Endothelial cell of umbilical vein (primary cell): Measurements from ENCODE around the gene SPRY4. TPM values are rescaled to one million over a fixed set of nuclear protein-coding genes. Genes with fewer than 3 reads are reported as not detected.

ENCODE experiments used
- BruUV-seq: library from RNA; stranded (reverse); fragments of 400-500 nt; replicated peaks from 2 replicates; lab custom pipeline; 2021; lab: Mats Ljungman, UMichigan
- CTCF ChIA-PET: fragments of 300-600, 350-600 bp; sonication (Branson Sonifier 250); formaldehyde crosslinking; loops from one replicate; lab custom pipeline; 2021; ENCODE audit warnings: antibody characterized with exemption, inconsistent platforms; lab: Charles Lee
- POLR2A ChIA-PET: fragments of 300-600, 350-600 bp; sonication (Branson Sonifier 250); formaldehyde crosslinking; loops from one replicate; lab custom pipeline; 2021; ENCODE audit warnings: antibody characterized with exemption, inconsistent platforms; lab: Charles Lee
- DNase-seq: peaks from one replicate; pipeline ENCODE4 v3.0.0-alpha.2; 2011; ENCODE audit warnings: low read depth, low spot score
- FAIRE-seq: peaks from 2 replicates; lab custom pipeline; 2011; peaks lifted over from hg19 to GRCh38; lab: Jason Lieb, UNC
- H2AFZ ChIP-seq: 2 replicates; pipeline ENCODE4 v1.6.0; 2012; ENCODE audit warnings: low read depth, low read length, control low read depth, inconsistent platforms
- H3K27ac ChIP-seq: 2 replicates; pipeline ENCODE4 v1.5.1; 2011; ENCODE audit warnings: low read depth, mild to moderate bottlenecking, control low read depth, low read length, moderate library complexity; ENCODE audit not compliant: insufficient read depth
- H3K27me3 ChIP-seq, 2 experiments: 2 replicates each; pipeline versions ENCODE4 v1.6.0 to v1.6.1; 2011; ENCODE audit warnings: low read length in 2 of 2, mixed read lengths in 1 of 2; ENCODE audit not compliant: control insufficient read depth in 2 of 2, insufficient read depth in 2 of 2
- H3K36me3 ChIP-seq, 2 experiments: 2 replicates in 1 of 2; 3 replicates in 1 of 2; pipeline ENCODE4 v1.5.1; 2011; ENCODE audit warnings: low read length in 2 of 2, mild to moderate bottlenecking in 1 of 2, moderate library complexity in 1 of 2; ENCODE audit not compliant: control insufficient read depth in 2 of 2, insufficient read depth in 2 of 2; ENCODE audit errors: extremely low read depth in 1 of 2
- H3K4me1 ChIP-seq: 3 replicates; pipeline ENCODE4 v1.5.1; 2011; ENCODE audit warnings: mild to moderate bottlenecking, low read length; ENCODE audit not compliant: control insufficient read depth, insufficient read depth; ENCODE audit errors: extremely low read depth
- H3K4me2 ChIP-seq: 2 replicates; pipeline ENCODE4 v1.6.1; 2011; ENCODE audit warnings: low read length, control low read depth, mixed read lengths; ENCODE audit not compliant: insufficient read depth
- H3K4me3 ChIP-seq, 3 experiments: fragments of 200-600 bp in 1 of 3; sonication (generic), shearing (Covaris generic) in 1 of 3; replicated peaks in 1 of 3; 2 replicates each; pipeline ENCODE4 v1.5.1; 2011 to 2016; ENCODE audit warnings: control low read depth in 3 of 3, low read length in 3 of 3, mild to moderate bottlenecking in 2 of 3, inconsistent platforms in 1 of 3, low read depth in 1 of 3, moderate library complexity in 1 of 3; ENCODE audit not compliant: insufficient read depth in 1 of 3
- H3K79me2 ChIP-seq: 2 replicates; pipeline ENCODE4 v1.6.0; 2012; ENCODE audit warnings: low read length, inconsistent platforms; ENCODE audit not compliant: control insufficient read depth, insufficient read depth
- H3K9ac ChIP-seq: replicated peaks from 2 replicates; pipeline ENCODE3; 2011; ENCODE audit warnings: low read length, control low read depth; ENCODE audit not compliant: insufficient read depth; ENCODE audit errors: extremely low read depth
- H3K9me1 ChIP-seq: replicated peaks from 3 replicates; pipeline ENCODE4 v1.6.0; 2011; ENCODE audit warnings: mild to moderate bottlenecking, low read length; ENCODE audit not compliant: control insufficient read depth, insufficient read depth; ENCODE audit errors: extremely low read depth
- H3K9me3 ChIP-seq: replicated peaks from 2 replicates; pipeline ENCODE4 v1.5.1; 2012; ENCODE audit warnings: low read length, inconsistent platforms; ENCODE audit not compliant: control insufficient read depth, insufficient read depth
- H4K20me1 ChIP-seq: replicated peaks from 2 replicates; pipeline ENCODE3; 2011; ENCODE audit warnings: mild to moderate bottlenecking, low read length; ENCODE audit not compliant: control insufficient read depth, insufficient read depth; ENCODE audit errors: extremely low read depth
- EZH2 ChIP-seq: IDR thresholded peaks from 2 replicates; pipeline ENCODE4 v1.6.1; 2012; ENCODE audit warnings: borderline replicate concordance, low read depth, mild to moderate bottlenecking, moderate library complexity, low read length, inconsistent platforms; ENCODE audit not compliant: severe bottlenecking
- FOS ChIP-seq: IDR thresholded peaks from 2 replicates; pipeline ENCODE4 v1.6.1; 2011; ENCODE audit warnings: mild to moderate bottlenecking, low read length, moderate library complexity, borderline replicate concordance; ENCODE audit not compliant: insufficient read depth
- GATA2 ChIP-seq: IDR thresholded peaks from 2 replicates; pipeline ENCODE4 v1.7.0; 2011; ENCODE audit warnings: low read depth, mild to moderate bottlenecking, moderate library complexity, mixed read lengths, low read length; ENCODE audit not compliant: insufficient read length, insufficient read depth
- JUN ChIP-seq: IDR thresholded peaks from 2 replicates; pipeline ENCODE4 v1.6.1; 2011; ENCODE audit warnings: borderline replicate concordance, low read depth; ENCODE audit not compliant: insufficient read length, insufficient read depth
- MAX ChIP-seq: IDR thresholded peaks from 2 replicates; pipeline ENCODE4 v1.6.1; 2011; ENCODE audit not compliant: insufficient read depth, insufficient read length
- MYC ChIP-seq: IDR thresholded peaks from one replicate; pipeline ENCODE4 v1.6.1; 2011; ENCODE audit warnings: mild to moderate bottlenecking, low read depth, low read length
- POLR2A ChIP-seq: IDR thresholded peaks from 2 replicates; pipeline ENCODE4 v1.6.1; 2012; ENCODE audit warnings: low read depth, mild to moderate bottlenecking, control low read depth, low read length
- POLR2AphosphoS5 ChIP-seq: IDR thresholded peaks from 2 replicates; pipeline ENCODE4 v1.6.1; 2012; ENCODE audit warnings: low read depth, mild to moderate bottlenecking, control low read depth, low read length, moderate library complexity; ENCODE audit not compliant: insufficient read depth
- dilution Hi-C: fragments of 300-500 bp; cut with MboI; formaldehyde crosslinking; loops from one replicate; pipeline ENCODE4 v1.15.0; 2019; ENCODE audit warnings: low sequenced_read_pairs; ENCODE audit not compliant: extremely low pct_ligation_motif_present
- intact Hi-C: fragments of 100-400 bp; cut with micrococcal nuclease; formaldehyde crosslinking; loops from one replicate; pipeline ENCODE4 v1.10.0; 2022
- polyA plus RNA-seq, 4 experiments: library from polyadenylated mRNA; depleted of rRNA in 3 of 4; stranded (reverse) in 3 of 4; unstranded in 1 of 4; fragments of >200 nt; gene quantifications; 2 replicates each; pipeline versions ENCODE4 v1.2.1 to v1.2.3, GENCODE V29; 2011 to 2012; ENCODE audit warnings: missing spikeins in 1 of 4
- total RNA-seq: library from RNA; stranded (reverse); gene quantifications from 2 replicates; pipeline ENCODE4 v1.2.3, GENCODE V29; 2021
- TF ChIP-seq, protein P1 (sequence below), 2 donors: IDR thresholded peaks; 1 replicate in 1 of 2; 2 replicates in 1 of 2; pipeline ENCODE4 v1.5.1; 2011; ENCODE audit warnings: low read length in 2 of 2, mild to moderate bottlenecking in 2 of 2, moderate library complexity in 2 of 2, control low read depth in 1 of 2, inconsistent platforms in 1 of 2, low read depth in 1 of 2; ENCODE audit not compliant: insufficient read depth in 1 of 2; ENCODE audit errors: extremely low read depth in 1 of 2

The SPRY4 gene
- total and polyA plus RNA-seq, 2 donors (not counting 3 experiments of a cell fraction or from before 2014, with no cell fraction given), result 9.3 to 33.9 TPM

DNA sequence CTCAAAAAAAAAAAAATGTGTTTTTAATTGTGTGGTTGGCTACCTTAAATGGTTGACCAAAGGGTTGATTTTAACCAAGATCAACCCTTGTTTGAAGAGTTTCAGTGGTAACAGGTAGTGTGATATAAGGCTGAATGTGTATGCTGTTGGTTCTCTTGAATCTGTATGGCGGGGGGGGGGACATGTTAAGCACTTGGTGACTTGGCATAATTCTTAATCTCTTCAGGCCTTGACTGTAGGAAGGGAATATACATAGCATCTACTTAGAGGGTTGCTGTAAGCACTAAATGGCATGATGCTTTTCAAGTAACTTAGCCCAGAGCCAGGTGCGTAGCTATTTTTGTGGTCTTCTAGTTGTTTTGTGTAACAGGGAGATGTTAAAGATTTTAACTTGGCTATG, 5.6 kb upstream of the SPRY4 start:
- H3K4me2 ChIP-seq, result no peak overlapping the region
- no peaks in the 10 kb centered on the region for H4K20me1 ChIP-seq
- BruUV-seq, result no TSS peak
- ChIA-PET POLR2A (no interaction called here), CTCF (interaction anchor here (1.5 kb wide), 1 partner anchor 10 kb away, joined by 3 read pairs; no protein-coding TSS in a partner anchor)
- H3K79me2 ChIP-seq, result peaks cover 7% of the 10 kb centered on the region
- intact Hi-C loops (no loop called here), dilution Hi-C loops (no loop called here)
- H3K9me3 ChIP-seq, result no peaks in the 10 kb centered on the region
- no peaks in the 10 kb centered on the region for H3K9me1 ChIP-seq
- H3K9ac ChIP-seq, result no peak overlapping the region
- H3K4me3 ChIP-seq, result no peak overlapping the region
- no peak overlapping the region for H3K27ac ChIP-seq
- FAIRE-seq (no peak), DNase-seq (no peak)
- H3K4me1 ChIP-seq, result peaks cover 15% of the 10 kb centered on the region
- no peaks in the 10 kb centered on the region for H3K36me3 ChIP-seq
- H2AFZ ChIP-seq, result no peak overlapping the region
- TF ChIP-seq FOS (no peak), EZH2 (no peak), POLR2AphosphoS5 (no peak), POLR2A (no peak), MAX (no peak), JUN (no peak), MYC (no peak), GATA2 (no peak)
- TF ChIP-seq, protein P1, sequence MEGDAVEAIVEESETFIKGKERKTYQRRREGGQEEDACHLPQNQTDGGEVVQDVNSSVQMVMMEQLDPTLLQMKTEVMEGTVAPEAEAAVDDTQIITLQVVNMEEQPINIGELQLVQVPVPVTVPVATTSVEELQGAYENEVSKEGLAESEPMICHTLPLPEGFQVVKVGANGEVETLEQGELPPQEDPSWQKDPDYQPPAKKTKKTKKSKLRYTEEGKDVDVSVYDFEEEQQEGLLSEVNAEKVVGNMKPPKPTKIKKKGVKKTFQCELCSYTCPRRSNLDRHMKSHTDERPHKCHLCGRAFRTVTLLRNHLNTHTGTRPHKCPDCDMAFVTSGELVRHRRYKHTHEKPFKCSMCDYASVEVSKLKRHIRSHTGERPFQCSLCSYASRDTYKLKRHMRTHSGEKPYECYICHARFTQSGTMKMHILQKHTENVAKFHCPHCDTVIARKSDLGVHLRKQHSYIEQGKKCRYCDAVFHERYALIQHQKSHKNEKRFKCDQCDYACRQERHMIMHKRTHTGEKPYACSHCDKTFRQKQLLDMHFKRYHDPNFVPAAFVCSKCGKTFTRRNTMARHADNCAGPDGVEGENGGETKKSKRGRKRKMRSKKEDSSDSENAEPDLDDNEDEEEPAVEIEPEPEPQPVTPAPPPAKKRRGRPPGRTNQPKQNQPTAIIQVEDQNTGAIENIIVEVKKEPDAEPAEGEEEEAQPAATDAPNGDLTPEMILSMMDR (IDR thresholded peaks at IDR 0.05; ENCODE audit: extremely low read depth in 1 of 2, insufficient read depth in 1 of 2, low read depth in 1 of 2, low read length in 2 of 2), result no peak
- H3K27me3 ChIP-seq, result no peaks in the 10 kb centered on the region
